GM18505 (cell line): ENCODE measurements around the gene COX6A1.
A peak's percentile ranks its signal among the peaks of the same experiment; 100 is the strongest.

Experiments used
- ATAC-seq: cut with Tn5 transposase; IDR thresholded peaks from one replicate; pipeline ENCODE4 v1.9.1; 2021; ENCODE audit not compliant: unreplicated experiment
- POLR2A ChIP-seq: IDR thresholded peaks from 4 replicates; pipeline ENCODE4 v1.6.1; 2011; ENCODE audit warnings: borderline replicate concordance; ENCODE audit not compliant: insufficient read depth, insufficient read length; ENCODE audit errors: extremely low read depth

COX6A1 gene

DNA sequence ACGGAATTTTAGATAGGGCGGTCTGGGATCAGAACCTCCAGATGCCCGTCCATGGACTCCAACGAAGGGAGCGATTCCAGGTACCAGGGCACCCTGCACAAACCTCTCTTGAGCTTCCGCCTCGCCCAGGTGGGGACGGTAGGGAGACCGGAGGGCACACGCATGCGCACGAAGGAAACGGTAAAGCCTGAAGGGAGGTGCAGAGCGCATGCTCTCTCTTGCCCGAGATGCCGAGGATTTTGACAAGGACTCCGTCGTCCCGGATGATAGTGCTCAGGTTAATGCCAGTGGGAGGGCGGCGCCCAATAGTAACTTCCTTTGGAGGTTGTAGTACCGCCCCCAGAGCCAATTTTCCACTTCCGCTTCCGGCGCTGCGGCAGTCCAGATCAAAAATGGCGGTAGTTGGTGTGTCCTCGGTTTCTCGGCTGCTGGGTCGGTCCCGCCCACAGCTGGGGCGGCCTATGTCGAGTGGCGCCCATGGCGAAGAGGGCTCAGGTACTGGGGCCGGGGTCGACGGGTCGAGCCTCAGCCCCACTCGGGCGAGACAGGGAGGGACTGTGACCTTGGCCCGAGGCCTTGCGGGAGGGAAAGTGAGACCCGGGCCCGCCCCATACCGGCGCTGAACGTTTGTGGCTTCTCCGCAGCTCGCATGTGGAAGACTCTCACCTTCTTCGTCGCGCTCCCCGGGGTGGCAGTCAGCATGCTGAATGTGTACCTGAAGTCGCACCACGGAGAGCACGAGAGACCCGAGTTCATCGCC is at the start of gene COX6A1:
COX6A1 (plus strand) TSS at position 379 of the 760 bp plus-strand sequence; CDS start at position 393, 14 bp downstream.
- peak; percentile 91 for ATAC-seq
- TF ChIP-seq POLR2A: peak; percentile 94

DNA sequence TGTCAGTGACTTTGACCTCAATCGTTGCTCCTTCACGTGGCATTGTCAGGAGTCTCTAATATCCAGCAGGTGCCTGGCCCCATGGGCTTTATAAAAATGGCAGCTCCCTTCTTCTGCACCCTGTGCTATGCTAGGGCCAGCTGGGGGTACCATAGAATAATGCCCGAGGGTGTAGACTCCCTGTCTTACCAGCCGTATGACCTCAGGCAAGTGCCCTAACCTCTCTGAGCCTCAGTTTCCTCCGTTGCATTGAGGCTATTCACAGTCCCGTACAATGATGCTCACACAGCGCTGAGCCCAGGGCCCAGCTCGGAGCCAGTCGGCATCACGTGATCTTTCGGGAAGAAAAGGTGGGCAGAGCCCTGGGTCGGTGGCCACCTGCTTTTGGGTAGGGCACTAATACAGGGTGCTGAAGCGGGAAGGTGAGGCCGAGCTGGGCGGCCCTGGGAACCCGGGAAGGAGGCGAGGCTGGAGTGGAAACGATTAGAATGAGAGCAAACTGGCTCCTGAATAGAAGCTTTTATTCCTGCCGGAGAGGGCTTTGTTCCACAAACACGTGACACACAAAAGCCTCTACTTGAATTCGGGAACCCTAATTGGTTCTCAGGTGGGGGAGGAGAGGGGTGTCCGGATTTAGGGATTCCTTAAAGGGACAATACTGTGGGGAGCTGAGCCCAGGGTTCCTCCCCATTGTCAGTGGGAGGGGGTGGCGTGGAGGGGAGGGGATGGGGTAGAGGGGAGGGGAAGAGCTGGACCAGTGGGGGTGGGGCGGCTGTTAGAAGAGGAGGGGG is 49.0 kb upstream of the COX6A1 start:
- no peak for TF ChIP-seq POLR2A
- ATAC-seq: no peak

- TF ChIP-seq POLR2A: no peak
- no peak for ATAC-seq
These were observed 47.3 kb upstream of the COX6A1 start for GRCh38 chr12:120390540-120391120.

- no peak for ATAC-seq
- TF ChIP-seq POLR2A: no peak
These were observed 43.2 kb upstream of the COX6A1 start for GRCh38 chr12:120394483-120395367.

DNA sequence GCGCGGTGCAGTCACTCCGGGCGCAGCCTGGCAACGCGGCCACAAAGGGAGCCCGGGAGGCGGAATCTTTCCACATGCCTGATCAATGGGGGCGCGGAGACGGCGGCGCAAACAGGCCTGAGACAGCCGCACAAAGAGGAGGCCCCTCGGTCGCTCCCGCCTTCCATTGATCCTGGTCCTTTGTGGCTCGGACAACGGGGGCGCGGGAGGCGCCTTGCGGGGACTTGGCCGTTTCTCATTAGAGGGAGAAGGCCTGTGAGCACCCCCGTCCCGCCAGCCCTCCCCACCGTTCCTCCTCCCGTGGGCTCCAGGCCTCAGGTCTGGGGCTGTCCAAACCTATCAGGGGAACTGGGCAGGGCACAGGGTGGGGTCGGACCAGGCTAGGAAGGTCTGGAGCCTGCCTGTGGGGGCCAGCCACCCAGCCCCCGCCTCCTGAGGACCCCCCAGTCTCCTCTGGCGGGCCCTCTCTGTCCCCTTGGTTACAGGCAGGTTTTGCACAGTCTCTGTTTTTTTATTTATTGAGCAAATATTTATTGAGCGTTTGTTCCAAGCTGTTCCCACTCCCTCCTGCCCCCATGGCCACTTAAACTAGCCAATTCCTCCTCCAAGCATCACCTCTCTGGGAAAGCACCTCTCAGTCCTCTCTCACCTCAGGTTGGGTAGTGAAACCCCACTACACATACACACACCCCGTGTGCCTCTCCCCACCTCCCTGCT is 39.9 kb upstream of the COX6A1 start:
- no peak for TF ChIP-seq POLR2A
- no peak for ATAC-seq

DNA sequence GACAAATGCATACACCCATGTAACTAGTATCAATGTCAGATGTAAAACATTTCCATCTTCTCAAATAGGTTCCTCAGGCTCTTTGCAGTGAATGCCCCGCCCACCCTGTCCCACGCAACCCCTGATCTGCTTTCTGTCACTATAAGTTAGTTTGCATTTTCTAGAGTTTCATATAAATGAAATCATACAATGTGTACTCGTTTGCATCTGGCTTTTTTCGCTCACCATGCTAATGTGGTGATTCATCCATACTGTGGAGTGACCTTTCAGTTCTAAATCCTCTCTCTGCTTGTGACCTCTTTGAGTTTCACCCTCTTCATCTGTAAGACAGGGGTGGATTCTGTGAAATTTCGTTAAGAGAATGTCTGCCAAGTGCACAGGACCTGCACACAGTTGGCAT is 38.4 kb upstream of the COX6A1 start:
- no peak for ATAC-seq
- no peak for TF ChIP-seq POLR2A

- no peak for ATAC-seq
- no peak for TF ChIP-seq POLR2A
These were observed 35.7 kb upstream of the COX6A1 start for GRCh38 chr12:120402217-120402616.

GRCh38 chr12:120403869-120404268 is 34.0 kb upstream of the COX6A1 start:
- ATAC-seq: no peak
- no peak for TF ChIP-seq POLR2A

DNA sequence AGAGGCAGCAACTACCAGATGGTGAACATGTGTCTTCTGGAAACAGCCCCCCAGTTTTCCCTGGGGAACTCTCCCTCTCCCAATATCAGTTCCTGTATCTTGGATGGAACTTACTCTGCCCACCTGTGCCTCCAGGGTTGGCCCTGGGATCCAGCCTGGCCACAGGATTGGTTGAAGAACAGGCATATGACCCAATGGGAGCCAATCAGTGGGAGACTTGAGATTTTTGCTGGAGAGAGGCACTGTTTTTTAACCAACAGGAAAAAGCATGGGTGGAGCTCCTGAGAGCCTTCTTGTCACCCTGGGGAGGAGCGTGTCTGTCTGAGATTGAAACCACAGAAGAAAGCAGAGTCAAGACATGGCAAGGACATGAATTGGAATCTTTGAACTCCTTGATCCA is 33.6 kb upstream of the COX6A1 start:
- no peak for ATAC-seq
- no peak for TF ChIP-seq POLR2A

- no peak for TF ChIP-seq POLR2A
- ATAC-seq: no peak
These were observed 31.8 kb upstream of the COX6A1 start for GRCh38 chr12:120406069-120406468.

DNA sequence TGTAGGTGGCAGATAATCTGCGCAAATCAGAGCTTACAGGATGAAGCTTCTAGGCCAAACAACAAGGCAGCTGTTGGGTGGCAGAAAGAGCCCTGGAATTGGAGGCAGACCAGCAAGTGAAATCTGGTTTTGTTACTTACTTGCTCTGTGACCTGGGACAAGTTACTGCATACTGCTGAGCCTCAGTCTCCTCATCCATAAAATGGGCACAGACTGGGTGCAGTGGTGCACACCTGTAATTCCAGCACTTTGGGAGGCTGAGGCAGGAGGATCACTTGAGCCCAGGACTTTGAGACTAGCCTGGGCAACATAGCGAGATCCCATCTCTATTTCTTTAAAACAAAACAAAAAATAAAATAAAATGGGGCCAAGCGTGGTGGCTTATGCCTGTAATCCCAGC is 31.4 kb upstream of the COX6A1 start:
- ATAC-seq: no peak
- TF ChIP-seq POLR2A: no peak

GRCh38 chr12:120408771-120409170 is 29.1 kb upstream of the COX6A1 start:
- TF ChIP-seq POLR2A: no peak
- ATAC-seq: no peak
